CD14-positive monocyte (primary cell): Measurements from ENCODE around the gene ABCA7. TPM values are rescaled to one million over a fixed set of nuclear protein-coding genes. Genes with fewer than 3 reads are reported as not detected.

ENCODE experiments used
- DNase-seq, 3 donors: peaks; one replicate each; pipeline ENCODE4 v3.0.0-alpha.2; 2011 to 2022
- H2AFZ ChIP-seq: 2 replicates; pipeline ENCODE4 v1.6.0; 2012; ENCODE audit warnings: mild to moderate bottlenecking, low read depth, low read length, inconsistent platforms; ENCODE audit not compliant: insufficient read depth, poor library complexity, severe bottlenecking
- H3K27ac ChIP-seq, 2 donors: 1 replicate in 1 of 2; 2 replicates in 1 of 2; pipeline ENCODE4 v1.5.1; 2012 to 2013; ENCODE audit warnings: low read length in 2 of 2, control low read depth in 1 of 2, inconsistent platforms in 1 of 2, low read depth in 1 of 2, mild to moderate bottlenecking in 1 of 2
- H3K27me3 ChIP-seq, 2 donors: one replicate each; pipeline versions ENCODE4 v1.6.0 to v1.6.1; 2011 to 2013; ENCODE audit warnings: low read length in 2 of 2; ENCODE audit not compliant: control insufficient read depth in 2 of 2, insufficient read depth in 2 of 2
- H3K36me3 ChIP-seq, 2 donors: replicated peaks in 1 of 2; 1 replicate in 1 of 2; 2 replicates in 1 of 2; pipeline versions ENCODE4 v1.5.1 to v1.6.1; 2012 to 2013; ENCODE audit warnings: low read length in 2 of 2, control low read depth in 1 of 2, inconsistent platforms in 1 of 2, mild to moderate bottlenecking in 1 of 2; ENCODE audit not compliant: insufficient read depth in 2 of 2, control insufficient read depth in 1 of 2
- H3K4me1 ChIP-seq, 2 donors: 1 replicate in 1 of 2; 2 replicates in 1 of 2; pipeline versions ENCODE4 v1.5.1 to v1.6.1; 2012 to 2013; ENCODE audit warnings: low read length in 2 of 2, control low read depth in 1 of 2, inconsistent platforms in 1 of 2, mild to moderate bottlenecking in 1 of 2, moderate library complexity in 1 of 2; ENCODE audit not compliant: insufficient read depth in 2 of 2, control insufficient read depth in 1 of 2
- H3K4me2 ChIP-seq: replicated peaks from 2 replicates; pipeline ENCODE3; 2012; ENCODE audit warnings: low read length, moderate library complexity, mild to moderate bottlenecking; ENCODE audit not compliant: poor library complexity, severe bottlenecking; ENCODE audit errors: extremely low read depth
- H3K4me3 ChIP-seq, 3 experiments: fragments of 200-600 bp in 1 of 3; sonication (generic) in 1 of 3; replicated peaks in 1 of 3; 1 replicate in 2 of 3; 2 replicates in 1 of 3; pipeline ENCODE4 v1.5.1; 2011 to 2013; ENCODE audit warnings: low read length in 3 of 3, mild to moderate bottlenecking in 3 of 3, control low read depth in 2 of 3, low read depth in 2 of 3, inconsistent platforms in 1 of 3, moderate library complexity in 1 of 3
- H3K79me2 ChIP-seq: 2 replicates; pipeline ENCODE4 v1.6.0; 2012; ENCODE audit warnings: mild to moderate bottlenecking, control low read depth, inconsistent platforms, low read length, moderate library complexity; ENCODE audit not compliant: insufficient read depth
- H3K9ac ChIP-seq: 2 replicates; pipeline ENCODE4 v1.6.0; 2017; ENCODE audit warnings: low read length, mild to moderate bottlenecking; ENCODE audit not compliant: insufficient read depth, poor library complexity, severe bottlenecking
- H3K9me3 ChIP-seq, 2 donors: replicated peaks in 1 of 2; 1 replicate in 1 of 2; 2 replicates in 1 of 2; pipeline versions ENCODE4 v1.5.1 to v1.6.1; 2012 to 2013; ENCODE audit warnings: low read length in 2 of 2, control low read depth in 1 of 2; ENCODE audit not compliant: control insufficient read depth in 1 of 2, insufficient read depth in 1 of 2
- H4K20me1 ChIP-seq: 2 replicates; pipeline ENCODE4 v1.6.0; 2012; ENCODE audit warnings: mild to moderate bottlenecking, low read length, control low read depth, moderate library complexity; ENCODE audit not compliant: insufficient read depth
- H3K27ac Mint-ChIP-seq, 7 donors: one replicate each; pipeline ENCODE4 v1.8.0; 2020; ENCODE audit warnings: mild to moderate bottlenecking in 7 of 7, mixed read lengths in 7 of 7, moderate library complexity in 6 of 7, inconsistent platforms in 2 of 7
- H3K27me3 Mint-ChIP-seq, 3 donors: one replicate each; pipeline ENCODE4 v1.8.0; 2021 to 2022; ENCODE audit warnings: low read depth in 3 of 3, mild to moderate bottlenecking in 3 of 3, mixed read lengths in 3 of 3, moderate library complexity in 3 of 3, inconsistent platforms in 1 of 3
- H3K36me3 Mint-ChIP-seq, 2 donors: one replicate each; pipeline ENCODE4 v1.8.0; 2020; ENCODE audit warnings: mixed read lengths in 2 of 2, inconsistent platforms in 1 of 2, mild to moderate bottlenecking in 1 of 2
- H3K4me1 Mint-ChIP-seq: one replicate; pipeline ENCODE4 v1.8.0; 2020; ENCODE audit warnings: mild to moderate bottlenecking, mixed read lengths
- H3K4me3 Mint-ChIP-seq, 2 donors: one replicate each; pipeline ENCODE4 v1.8.0; 2020; ENCODE audit warnings: mild to moderate bottlenecking in 2 of 2, mixed read lengths in 2 of 2, moderate library complexity in 1 of 2
- H3K9me3 Mint-ChIP-seq, 7 donors: one replicate each; pipeline ENCODE4 v1.8.0; 2020 to 2022; ENCODE audit warnings: mixed read lengths in 7 of 7, mild to moderate bottlenecking in 6 of 7, moderate library complexity in 6 of 7, inconsistent platforms in 2 of 7
- WGBS: methylation state at CpG from one replicate; pipeline ENCODE4 v1.1.5; 2013; ENCODE audit warnings: missing lambda C conversion rate; ENCODE audit not compliant: insufficient coverage; 5-methylcytosine and 5-hydroxymethylcytosine counted together
- intact Hi-C, 2 donors: fragments of 100-400 bp; cut with micrococcal nuclease; formaldehyde crosslinking; loops; one replicate each; pipeline versions ENCODE4 v1.15.0 to v1.15.1; 2023
- polyA plus RNA-seq, 3 donors: library from polyadenylated mRNA; depleted of rRNA in 1 of 3; unstranded in 2 of 3; stranded (reverse) in 1 of 3; fragments of 300-500 nt in 2 of 3; fragments of >200 nt in 1 of 3; fragmentation: Illumina TruSeq in 2 of 3; gene quantifications; 1 replicate in 2 of 3; 2 replicates in 1 of 3; pipeline ENCODE4 v1.2.3, GENCODE V29; 2012 to 2021
- TF ChIP-seq, protein P1 (sequence below): fragments of 200-600 bp; IDR thresholded peaks from one replicate; pipeline ENCODE4 v1.8.0; 2022; ENCODE audit warnings: antibody characterized with exemption, mild to moderate bottlenecking

Gene ABCA7
- polyA plus RNA-seq, 3 donors = 1.7 to 104 (median 7.8) TPM

GRCh38 chr19:1013218-1013617, 26.7 kb upstream of the ABCA7 start:
- H3K4me3 Mint-ChIP-seq = no peak overlapping the region
- H3K27me3 Mint-ChIP-seq = peaks cover 0 to 3% (median 1%) of the 10 kb centered on the region in 3 donors
- no peak for DNase-seq
- peaks cover 18% of the 10 kb centered on the region for H3K4me1 Mint-ChIP-seq
- peaks cover 18 to 49% of the 10 kb centered on the region in 2 donors for H3K36me3 Mint-ChIP-seq
- Histone ChIP-seq H3K9me3 (no peaks in the 10 kb centered on the region), H3K4me2 (no peak overlapping the region), H3K27ac (no peak overlapping the region), H3K36me3 (peaks cover 45 to 56% of the 10 kb centered on the region in 2 donors), H4K20me1 (peaks cover 96% of the 10 kb centered on the region), H3K4me1 (peaks cover 18 to 22% of the 10 kb centered on the region in 2 donors), H2AFZ (no peak overlapping the region), H3K27me3 (no peaks in the 10 kb centered on the region), H3K4me3 (no peak overlapping the region), H3K79me2 (peaks cover 52% of the 10 kb centered on the region), H3K9ac (no peak overlapping the region)
- 96% methylated on average over 10 of the region's 10 CpGs for WGBS
- intact Hi-C loops = no loop called here
- H3K9me3 Mint-ChIP-seq = peaks cover 0 to 3% (median 0%) of the 10 kb centered on the region in 7 donors
- TF ChIP-seq, protein P1, sequence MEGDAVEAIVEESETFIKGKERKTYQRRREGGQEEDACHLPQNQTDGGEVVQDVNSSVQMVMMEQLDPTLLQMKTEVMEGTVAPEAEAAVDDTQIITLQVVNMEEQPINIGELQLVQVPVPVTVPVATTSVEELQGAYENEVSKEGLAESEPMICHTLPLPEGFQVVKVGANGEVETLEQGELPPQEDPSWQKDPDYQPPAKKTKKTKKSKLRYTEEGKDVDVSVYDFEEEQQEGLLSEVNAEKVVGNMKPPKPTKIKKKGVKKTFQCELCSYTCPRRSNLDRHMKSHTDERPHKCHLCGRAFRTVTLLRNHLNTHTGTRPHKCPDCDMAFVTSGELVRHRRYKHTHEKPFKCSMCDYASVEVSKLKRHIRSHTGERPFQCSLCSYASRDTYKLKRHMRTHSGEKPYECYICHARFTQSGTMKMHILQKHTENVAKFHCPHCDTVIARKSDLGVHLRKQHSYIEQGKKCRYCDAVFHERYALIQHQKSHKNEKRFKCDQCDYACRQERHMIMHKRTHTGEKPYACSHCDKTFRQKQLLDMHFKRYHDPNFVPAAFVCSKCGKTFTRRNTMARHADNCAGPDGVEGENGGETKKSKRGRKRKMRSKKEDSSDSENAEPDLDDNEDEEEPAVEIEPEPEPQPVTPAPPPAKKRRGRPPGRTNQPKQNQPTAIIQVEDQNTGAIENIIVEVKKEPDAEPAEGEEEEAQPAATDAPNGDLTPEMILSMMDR = no peak
- no peak overlapping the region for H3K27ac Mint-ChIP-seq

DNA sequence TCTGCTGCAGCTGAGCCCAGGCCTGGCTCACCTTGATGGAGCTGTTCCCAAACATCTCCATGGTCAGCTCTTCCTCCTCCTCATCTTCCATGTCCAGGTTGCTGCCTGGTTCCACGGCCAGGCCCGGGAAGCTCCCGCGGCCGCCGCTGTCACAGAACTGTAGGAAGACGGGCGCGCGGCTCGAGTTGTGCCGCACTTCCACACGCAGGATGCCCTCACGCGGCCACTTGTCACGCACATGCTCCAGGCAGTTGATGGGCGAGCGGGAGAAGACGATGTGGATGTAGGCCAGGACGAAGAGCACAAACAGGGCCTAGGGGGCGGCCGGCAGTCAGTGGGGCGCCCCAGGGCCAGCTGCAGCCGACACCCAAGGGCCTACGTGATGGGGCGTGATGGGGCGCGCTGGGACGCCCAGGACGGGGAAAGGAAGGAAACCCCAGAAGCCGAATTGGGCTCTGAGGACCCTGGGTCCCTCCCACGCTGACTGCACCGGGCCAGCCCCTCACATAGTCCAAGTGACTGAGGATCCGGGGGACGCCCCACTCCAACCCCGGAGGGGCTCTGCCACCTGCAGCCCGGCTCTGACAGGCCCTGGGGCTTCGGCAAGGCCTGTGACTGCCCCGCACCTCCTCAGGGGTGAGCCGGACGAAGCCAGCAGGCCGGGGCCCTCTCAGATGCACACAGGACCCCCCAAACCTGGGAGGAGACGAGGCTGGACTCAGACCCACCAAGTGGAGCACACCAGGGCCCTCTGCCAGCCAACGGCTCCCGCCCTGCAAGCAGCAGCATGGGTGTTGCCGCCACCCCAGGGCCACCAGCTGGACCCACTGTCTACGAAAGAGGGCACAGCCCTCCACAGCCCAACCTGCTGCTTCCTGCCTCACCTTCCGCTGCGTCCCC, 25.5 kb upstream of the ABCA7 start:
- intact Hi-C loops = no loop called here
- TF ChIP-seq, protein P1 = no peak
- Mint-ChIP-seq H3K9me3 (no peaks in the 10 kb centered on the region), H3K4me1 (peaks cover 30% of the 10 kb centered on the region), H3K36me3 (peaks cover 16 to 52% of the 10 kb centered on the region in 2 donors), H3K4me3 (no peak overlapping the region), H3K27me3 (peaks cover 0 to 3% (median 1%) of the 10 kb centered on the region in 3 donors), H3K27ac (no peak overlapping the region)
- Histone ChIP-seq H3K4me3 (no peak overlapping the region), H3K36me3 (peaks cover 49 to 55% of the 10 kb centered on the region in 2 donors), H3K79me2 (peaks cover 64% of the 10 kb centered on the region), H3K4me1 (peaks cover 29 to 34% of the 10 kb centered on the region in 2 donors), H3K27ac (no peak overlapping the region), H2AFZ (no peak overlapping the region), H3K9ac (no peak overlapping the region), H3K9me3 (no peaks in the 10 kb centered on the region), H3K4me2 (no peak overlapping the region), H3K27me3 (no peaks in the 10 kb centered on the region), H4K20me1 (peaks cover 97% of the 10 kb centered on the region)
- DNase-seq = no peak
- WGBS = 95% methylated on average over 47 of the region's 49 CpGs
